NOMO-1 treated with DMSO at 0.1 percent for 48 hours (cell line): ENCODE results near the gene RAB22A.
"Not testable (repeated sequence)": the region's sequence is repeated elsewhere in the genome, so short reads cannot be mapped to it uniquely, and the experiment has no call there.

ENCODE experiments used
- DNase-seq: peaks from one replicate; lab custom pipeline; 2025; ENCODE audit not compliant: unreplicated experiment; lab: John Stamatoyannopoulos, UW

Gene RAB22A

GRCh38 chr20:58407966-58408557, 98.5 kb downstream of the RAB22A start:
- no peak for DNase-seq

- DNase-seq: no peak
These were observed 99.2 kb downstream of the RAB22A start for GRCh38 chr20:58408603-58409246.

- not testable (repeated sequence) for DNase-seq
These were observed 104.7 kb downstream of the RAB22A start for GRCh38 chr20:58414216-58414615.

GRCh38 chr20:58414786-58415185, 105.3 kb downstream of the RAB22A start:
- DNase-seq: not testable (repeated sequence)

GRCh38 chr20:58416057-58416456, 106.5 kb downstream of the RAB22A start:
- DNase-seq: no peak

- DNase-seq: no peak
These were observed 107.3 kb downstream of the RAB22A start for GRCh38 chr20:58416835-58417234.
